ENCODE data around the gene AOPEP. TPM values are rescaled to one million over a fixed set of nuclear protein-coding genes. Genes with fewer than 3 reads are reported as not detected.
A peak's percentile ranks its signal among the peaks of the same experiment; 100 is the strongest.

Gene AOPEP
- total RNA-seq, 1 donor from 2014 or later, result 22.1 TPM

DNA sequence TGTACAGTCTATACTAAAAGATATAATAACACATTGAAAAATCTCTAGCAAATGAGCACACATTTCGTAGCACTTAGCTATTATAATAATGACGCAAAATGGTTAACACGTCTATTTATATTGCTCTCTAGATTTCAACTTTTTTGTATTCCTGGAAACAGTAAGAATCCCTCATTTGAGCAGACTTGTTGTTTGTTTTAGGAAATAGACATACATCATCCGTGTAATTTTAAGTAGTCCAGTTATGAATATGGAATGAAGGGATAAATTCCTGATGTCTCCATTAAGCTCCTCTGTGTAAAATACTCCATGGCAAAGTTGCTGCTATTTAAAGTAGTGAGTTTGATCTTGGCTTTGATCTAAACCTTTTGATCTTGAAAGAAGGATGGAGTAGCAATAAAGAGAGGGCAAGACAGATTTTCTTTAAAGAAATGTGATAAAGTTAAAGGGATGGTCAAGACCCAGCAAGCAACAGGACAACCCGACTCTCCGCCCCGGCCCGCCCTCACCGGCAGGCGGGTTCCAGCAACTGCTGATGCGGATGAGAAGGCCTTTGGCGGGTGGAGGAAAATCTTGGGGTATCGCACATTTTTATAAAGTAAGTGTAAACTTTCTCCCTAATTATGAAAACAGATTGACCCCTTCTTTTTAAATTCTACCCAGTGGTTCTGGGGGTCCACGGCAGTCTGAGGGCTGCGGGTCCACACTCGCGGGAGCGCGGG is 277.4 kb downstream of the AOPEP start:
- peak overlapping the region; percentile 94 for H3K4me3 Mint-ChIP-seq (ENCODE audit: unreplicated experiment)
- H3K27me3 Mint-ChIP-seq (ENCODE audit: unreplicated experiment), result peaks cover 2% of the 10 kb centered on the region
- DNase-seq (ENCODE audit: low spot score), result peak; percentile 53
- peaks cover 29% of the 10 kb centered on the region for H3K4me1 Mint-ChIP-seq (ENCODE audit: unreplicated experiment)
- H3K36me3 Mint-ChIP-seq (ENCODE audit: low read depth, unreplicated experiment), result no peaks in the 10 kb centered on the region
- H3K27ac Mint-ChIP-seq (ENCODE audit: unreplicated experiment), result no peak overlapping the region
- H3K9me3 Mint-ChIP-seq (ENCODE audit: unreplicated experiment), result no peaks in the 10 kb centered on the region
- TF ChIP-seq, protein P1, sequence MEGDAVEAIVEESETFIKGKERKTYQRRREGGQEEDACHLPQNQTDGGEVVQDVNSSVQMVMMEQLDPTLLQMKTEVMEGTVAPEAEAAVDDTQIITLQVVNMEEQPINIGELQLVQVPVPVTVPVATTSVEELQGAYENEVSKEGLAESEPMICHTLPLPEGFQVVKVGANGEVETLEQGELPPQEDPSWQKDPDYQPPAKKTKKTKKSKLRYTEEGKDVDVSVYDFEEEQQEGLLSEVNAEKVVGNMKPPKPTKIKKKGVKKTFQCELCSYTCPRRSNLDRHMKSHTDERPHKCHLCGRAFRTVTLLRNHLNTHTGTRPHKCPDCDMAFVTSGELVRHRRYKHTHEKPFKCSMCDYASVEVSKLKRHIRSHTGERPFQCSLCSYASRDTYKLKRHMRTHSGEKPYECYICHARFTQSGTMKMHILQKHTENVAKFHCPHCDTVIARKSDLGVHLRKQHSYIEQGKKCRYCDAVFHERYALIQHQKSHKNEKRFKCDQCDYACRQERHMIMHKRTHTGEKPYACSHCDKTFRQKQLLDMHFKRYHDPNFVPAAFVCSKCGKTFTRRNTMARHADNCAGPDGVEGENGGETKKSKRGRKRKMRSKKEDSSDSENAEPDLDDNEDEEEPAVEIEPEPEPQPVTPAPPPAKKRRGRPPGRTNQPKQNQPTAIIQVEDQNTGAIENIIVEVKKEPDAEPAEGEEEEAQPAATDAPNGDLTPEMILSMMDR (IDR thresholded peaks at IDR 0.05; ENCODE audit: unreplicated experiment), result no peak

GRCh38 chr9:95004411-95005277 is 278.1 kb downstream of the AOPEP start:
- no peak overlapping the region for H3K27ac Mint-ChIP-seq (ENCODE audit: unreplicated experiment)

DNA sequence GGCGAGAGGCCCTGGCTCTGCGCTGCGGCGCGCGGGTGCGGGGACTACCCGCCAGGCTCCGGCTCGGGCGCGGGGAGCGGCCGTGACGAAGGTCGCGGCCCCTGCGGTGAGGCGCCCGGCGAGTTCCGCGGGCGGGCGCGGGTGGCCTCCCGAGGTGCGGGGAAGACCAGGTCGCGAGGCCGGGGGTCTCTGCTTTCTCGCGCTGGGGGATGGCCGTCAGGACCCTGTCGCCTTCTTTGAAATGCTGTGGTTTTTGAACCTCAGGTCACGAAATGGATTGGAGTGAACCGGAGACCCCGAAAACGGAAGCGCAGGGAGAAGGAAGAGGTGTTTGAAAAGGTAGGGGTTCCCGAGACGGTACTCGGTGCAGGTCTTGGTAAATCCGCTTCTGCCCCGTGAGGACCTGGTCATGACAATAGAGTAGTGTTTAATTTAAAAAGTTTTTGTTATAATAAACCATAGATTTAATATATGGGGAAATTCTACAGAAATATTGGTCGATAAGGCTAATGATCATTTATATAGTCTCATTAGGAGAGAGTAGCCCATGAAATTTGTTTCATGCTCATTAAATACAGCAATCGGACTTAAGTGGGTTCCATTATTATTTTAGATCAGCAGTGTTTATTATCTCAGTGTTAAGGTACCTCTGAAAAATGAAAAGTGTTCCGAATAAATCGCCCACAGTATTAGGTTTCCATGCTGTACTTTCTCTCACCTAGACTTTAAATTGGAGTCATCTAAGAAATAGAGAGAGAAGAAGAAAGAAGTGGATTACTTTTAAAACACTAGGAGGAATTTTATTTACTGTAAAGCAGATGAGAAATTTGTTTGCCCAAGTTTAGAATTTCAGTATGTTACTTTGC is 279.0 kb downstream of the AOPEP start:
- H3K4me1 Mint-ChIP-seq (ENCODE audit: unreplicated experiment), result peaks cover 21% of the 10 kb centered on the region
- no peaks in the 10 kb centered on the region for H3K36me3 Mint-ChIP-seq (ENCODE audit: low read depth, unreplicated experiment)
- peaks cover 2% of the 10 kb centered on the region for H3K27me3 Mint-ChIP-seq (ENCODE audit: unreplicated experiment)
- H3K4me3 Mint-ChIP-seq (ENCODE audit: unreplicated experiment), result peak overlapping the region; percentile 95
- TF ChIP-seq, protein P1 (IDR thresholded peaks at IDR 0.05; ENCODE audit: unreplicated experiment), result no peak
- H3K9me3 Mint-ChIP-seq (ENCODE audit: unreplicated experiment), result no peaks in the 10 kb centered on the region
- DNase-seq (ENCODE audit: low spot score), result no peak
- peak overlapping the region; percentile 61 for H3K27ac Mint-ChIP-seq (ENCODE audit: unreplicated experiment)

More at GRCh38 chr9:95004411-95005277, 278.1 kb downstream of the AOPEP start:
- DNase-seq (ENCODE audit: low spot score), result peak; percentile 33
- peak overlapping the region; percentile 94 for H3K4me3 Mint-ChIP-seq (ENCODE audit: unreplicated experiment)
- peaks cover 25% of the 10 kb centered on the region for H3K4me1 Mint-ChIP-seq (ENCODE audit: unreplicated experiment)
- no peaks in the 10 kb centered on the region for H3K36me3 Mint-ChIP-seq (ENCODE audit: low read depth, unreplicated experiment)
- peaks cover 2% of the 10 kb centered on the region for H3K27me3 Mint-ChIP-seq (ENCODE audit: unreplicated experiment)
- no peaks in the 10 kb centered on the region for H3K9me3 Mint-ChIP-seq (ENCODE audit: unreplicated experiment)
- TF ChIP-seq, protein P1 (IDR thresholded peaks at IDR 0.05; ENCODE audit: unreplicated experiment), result no peak

GRCh38 chr9:95007226-95007869 is 280.8 kb downstream of the AOPEP start:
- DNase-seq (ENCODE audit: low spot score), result no peak
- Mint-ChIP-seq H3K27me3 (ENCODE audit: unreplicated experiment) (peaks cover 2% of the 10 kb centered on the region), H3K9me3 (ENCODE audit: unreplicated experiment) (no peaks in the 10 kb centered on the region), H3K27ac (ENCODE audit: unreplicated experiment) (no peak overlapping the region), H3K4me1 (ENCODE audit: unreplicated experiment) (peaks cover 14% of the 10 kb centered on the region), H3K36me3 (ENCODE audit: low read depth, unreplicated experiment) (no peaks in the 10 kb centered on the region), H3K4me3 (ENCODE audit: unreplicated experiment) (peak overlapping the region; percentile 38)
- TF ChIP-seq, protein P1 (IDR thresholded peaks at IDR 0.05; ENCODE audit: unreplicated experiment), result no peak
